Peyer's patch (tissue), 4 donors: ENCODE results near the gene UBXN1. TPM values are rescaled to one million over a fixed set of nuclear protein-coding genes. Genes with fewer than 3 reads are reported as not detected.

Experiments
- DNase-seq, 3 donors: peaks; one replicate each; pipeline ENCODE4 v3.0.0-alpha.2; 2017 to 2019
- H3K27ac ChIP-seq, 4 donors: fragments of 200-600 bp; sonication (generic); one replicate each; pipeline ENCODE4 v1.5.1; 2016 to 2019
- H3K27me3 ChIP-seq, 2 donors: fragments of 200-600 bp; sonication (generic); one replicate each; pipeline ENCODE4 v1.5.1; 2019
- H3K36me3 ChIP-seq, 3 donors: fragments of 200-600 bp; sonication (generic); one replicate each; pipeline ENCODE4 v1.5.1; 2016 to 2019
- H3K4me1 ChIP-seq, 4 donors: fragments of 200-600 bp; sonication (generic); one replicate each; pipeline ENCODE4 v1.5.1; 2016 to 2019
- H3K4me3 ChIP-seq, 4 donors: fragments of 200-600 bp; sonication (generic); 1 replicate in 3 of 4; 2 replicates in 1 of 4; pipeline ENCODE4 v1.5.1; 2016 to 2019; ENCODE audit warnings: mild to moderate bottlenecking in 1 of 4
- H3K9me3 ChIP-seq, 4 donors: fragments of 200-600 bp; sonication (generic); one replicate each; pipeline ENCODE4 v1.5.1; 2016 to 2019; ENCODE audit warnings: mild to moderate bottlenecking in 1 of 4
- CTCF ChIP-seq, 6 experiments: fragments of 450-650 bp in 4 of 6; fragments of 200-600 bp in 2 of 6; sonication (generic) in 1 of 6; IDR thresholded peaks; one replicate each; pipeline ENCODE4 v1.5.1; 2017 to 2019; ENCODE audit warnings: antibody characterized with exemption in 6 of 6, mild to moderate bottlenecking in 3 of 6, moderate library complexity in 1 of 6
- POLR2A ChIP-seq, 2 donors: fragments of 450-650 bp; IDR thresholded peaks; one replicate each; pipeline ENCODE4 v1.5.1; 2017; ENCODE audit warnings: antibody characterized with exemption in 2 of 2, mild to moderate bottlenecking in 2 of 2, moderate library complexity in 2 of 2
- total RNA-seq, 4 donors: library from RNA; depleted of rRNA; stranded (reverse); fragments of >200 nt; gene quantifications; one replicate each; pipeline ENCODE4 v1.1.0, GENCODE V29; 2016

The UBXN1 gene
- total RNA-seq, 4 donors from 2014 or later: 91.1 to 169 (median 100) TPM

GRCh38 chr11:62669420-62670161 lies 9.3 kb downstream of the UBXN1 start:
- no peaks in the 10 kb centered on the region for H3K27me3 ChIP-seq
- peak overlapping the region in 3 of 4 donors; percentile 36 to 95 (median 88) for H3K27ac ChIP-seq
- peaks cover 0 to 59% (median 24%) of the 10 kb centered on the region in 4 donors for H3K4me1 ChIP-seq
- peaks cover 0 to 9% (median 0%) of the 10 kb centered on the region in 3 donors for H3K36me3 ChIP-seq
- TF ChIP-seq CTCF (IDR thresholded peaks at IDR 0.05) (no peak), POLR2A (IDR thresholded peaks at IDR 0.05) (no peak)
- H3K4me3 ChIP-seq: no peak overlapping the region
- H3K9me3 ChIP-seq: no peaks in the 10 kb centered on the region
- peak in 1 of 3 donors; percentile 52 for DNase-seq

GRCh38 chr11:62667460-62667859 lies 11.4 kb downstream of the UBXN1 start:
- DNase-seq: no peak
- Histone ChIP-seq H3K27ac (no peak overlapping the region), H3K9me3 (no peaks in the 10 kb centered on the region), H3K4me1 (peaks cover 0 to 53% (median 19%) of the 10 kb centered on the region in 4 donors), H3K27me3 (no peaks in the 10 kb centered on the region), H3K4me3 (no peak overlapping the region), H3K36me3 (peaks cover 0 to 10% (median 0%) of the 10 kb centered on the region in 3 donors)
- no peak for TF ChIP-seq CTCF (IDR thresholded peaks at IDR 0.05)
- TF ChIP-seq POLR2A (IDR thresholded peaks at IDR 0.05): no peak

- no peaks in the 10 kb centered on the region for H3K9me3 ChIP-seq
- no peaks in the 10 kb centered on the region for H3K27me3 ChIP-seq
- H3K4me3 ChIP-seq: peak overlapping the region; percentile 75 to 86 (median 82)
- peak overlapping the region; percentile 80 to 94 (median 92) for H3K27ac ChIP-seq
- H3K4me1 ChIP-seq: peaks cover 0 to 51% (median 17%) of the 10 kb centered on the region in 4 donors
- TF ChIP-seq POLR2A (IDR thresholded peaks at IDR 0.05) (no peak), CTCF (IDR thresholded peaks at IDR 0.05) (no peak)
- no peak for DNase-seq
- peaks cover 0 to 14% (median 0%) of the 10 kb centered on the region in 3 donors for H3K36me3 ChIP-seq
These were observed 12.5 kb downstream of the UBXN1 start for GRCh38 chr11:62666259-62666926.

- peak overlapping the region; percentile 75 to 86 (median 82) for H3K4me3 ChIP-seq
- no peaks in the 10 kb centered on the region for H3K27me3 ChIP-seq
- no peaks in the 10 kb centered on the region for H3K9me3 ChIP-seq
- peaks cover 0 to 14% (median 0%) of the 10 kb centered on the region in 3 donors for H3K36me3 ChIP-seq
- TF ChIP-seq CTCF (IDR thresholded peaks at IDR 0.05) (no peak), POLR2A (IDR thresholded peaks at IDR 0.05) (no peak)
- H3K27ac ChIP-seq: peak overlapping the region; percentile 80 to 94 (median 92)
- peaks cover 0 to 49% (median 17%) of the 10 kb centered on the region in 4 donors for H3K4me1 ChIP-seq
- DNase-seq: peak in 2 of 3 donors; percentile 52 to 75
These were observed 13.1 kb downstream of the UBXN1 start for GRCh38 chr11:62665599-62666258.

- Histone ChIP-seq H3K27ac (peak within 1 kb of the TSS; percentile 80 to 94 (median 92)), H3K27me3 (no peaks in the 10 kb centered on the region), H3K9me3 (no peaks in the 10 kb centered on the region), H3K4me3 (peak within 1 kb of the TSS; percentile 75 to 86 (median 82)), H3K36me3 (peaks cover 0 to 14% (median 0%) of the 10 kb centered on the region in 3 donors), H3K4me1 (peaks cover 0 to 43% (median 14%) of the 10 kb centered on the region in 4 donors)
- peak; percentile 94 to 98 (median 96) for DNase-seq
- peak; percentile 99 for TF ChIP-seq POLR2A (IDR thresholded peaks at IDR 0.05)
- TF ChIP-seq CTCF (IDR thresholded peaks at IDR 0.05): no peak
These were observed 13.7 kb downstream of the UBXN1 start, which contains the start of the genes C11orf98 and CSKMT for GRCh38 chr11:62665075-62665598. Gene C11orf98, minus strand, starts transcription at chr11:62665210. Its CDS starts 41 bp downstream, at chr11:62665169. Gene CSKMT, plus strand, starts transcription at chr11:62665312. Its CDS starts 568 bp downstream, at chr11:62665880.
